Astrocyte (in vitro differentiated cells and primary cell): Measurements from ENCODE around the gene TRMT61B. TPM values are rescaled to one million over a fixed set of nuclear protein-coding genes. Genes with fewer than 3 reads are reported as not detected.

Experiments
- DNase-seq: peaks from one replicate; pipeline ENCODE4 v3.0.0-alpha.2; 2010; ENCODE audit warnings: low read depth
- FAIRE-seq: peaks from 2 replicates; lab custom pipeline; 2011; peaks lifted over from hg19 to GRCh38; lab: Jason Lieb, UNC
- H2AFZ ChIP-seq: 2 replicates; pipeline ENCODE4 v1.6.0; 2012; ENCODE audit warnings: low read depth, low read length, inconsistent platforms
- H3K27ac ChIP-seq: 2 replicates; pipeline ENCODE4 v1.5.1; 2011; ENCODE audit warnings: low read depth, low read length, inconsistent platforms
- H3K27me3 ChIP-seq: 2 replicates; pipeline ENCODE4 v1.6.0; 2011; ENCODE audit warnings: low read length, inconsistent platforms; ENCODE audit not compliant: insufficient read depth
- H3K36me3 ChIP-seq: 2 replicates; pipeline ENCODE4 v1.5.1; 2011; ENCODE audit warnings: low read length, inconsistent platforms; ENCODE audit not compliant: insufficient read depth
- H3K4me1 ChIP-seq: 2 replicates; pipeline ENCODE4 v1.5.1; 2011; ENCODE audit warnings: low read length, inconsistent platforms; ENCODE audit not compliant: insufficient read depth
- H3K4me2 ChIP-seq: 2 replicates; pipeline ENCODE4 v1.6.0; 2012; ENCODE audit warnings: low read length, inconsistent platforms
- H3K4me3 ChIP-seq: 2 replicates; pipeline ENCODE4 v1.5.1; 2011; ENCODE audit warnings: low read depth, mild to moderate bottlenecking, low read length, inconsistent platforms; ENCODE audit not compliant: insufficient read depth
- H3K79me2 ChIP-seq: 2 replicates; pipeline ENCODE4 v1.6.0; 2012; ENCODE audit warnings: mild to moderate bottlenecking, low read length, inconsistent platforms; ENCODE audit not compliant: insufficient read depth
- H3K9ac ChIP-seq: 2 replicates; pipeline ENCODE4 v1.6.0; 2012; ENCODE audit warnings: mild to moderate bottlenecking, low read length, inconsistent platforms
- H3K9me3 ChIP-seq: 2 replicates; pipeline ENCODE4 v1.5.1; 2012; ENCODE audit warnings: low read depth, mild to moderate bottlenecking, low read length, inconsistent platforms; ENCODE audit not compliant: insufficient read depth
- H4K20me1 ChIP-seq: 2 replicates; pipeline ENCODE4 v1.6.0; 2012; ENCODE audit warnings: low read length, inconsistent platforms; ENCODE audit not compliant: insufficient read depth
- H3K27ac Mint-ChIP-seq: one replicate; pipeline ENCODE4 v1.8.0; 2021; ENCODE audit warnings: mild to moderate bottlenecking, mixed read lengths; ENCODE audit not compliant: unreplicated experiment
- H3K27me3 Mint-ChIP-seq: one replicate; pipeline ENCODE4 v1.8.0; 2021; ENCODE audit warnings: low read depth, mixed read lengths; ENCODE audit not compliant: unreplicated experiment
- H3K36me3 Mint-ChIP-seq: one replicate; pipeline ENCODE4 v1.8.0; 2021; ENCODE audit warnings: low read depth, mixed read lengths; ENCODE audit not compliant: unreplicated experiment
- H3K4me1 Mint-ChIP-seq: one replicate; pipeline ENCODE4 v1.8.0; 2021; ENCODE audit warnings: low read depth, mixed read lengths; ENCODE audit not compliant: unreplicated experiment
- H3K4me3 Mint-ChIP-seq: one replicate; pipeline ENCODE4 v1.8.0; 2021; ENCODE audit warnings: mild to moderate bottlenecking, moderate library complexity, mixed read lengths; ENCODE audit not compliant: unreplicated experiment
- H3K9me3 Mint-ChIP-seq: one replicate; pipeline ENCODE4 v1.8.0; 2021; ENCODE audit warnings: mild to moderate bottlenecking, mixed read lengths; ENCODE audit not compliant: unreplicated experiment
- CTCF ChIP-seq: IDR thresholded peaks from 2 replicates; pipeline ENCODE4 v1.5.1; 2011; ENCODE audit warnings: low read depth, mild to moderate bottlenecking, inconsistent platforms, low read length, moderate library complexity; ENCODE audit not compliant: insufficient read depth
- EZH2 ChIP-seq: IDR thresholded peaks from 2 replicates; pipeline ENCODE4 v1.6.1; 2012; ENCODE audit warnings: mild to moderate bottlenecking, low read length, inconsistent platforms; ENCODE audit not compliant: insufficient read depth
- total RNA-seq: library from RNA; stranded (reverse); gene quantifications from 2 replicates; pipeline ENCODE4 v1.2.1, GENCODE V29; 2021

Gene TRMT61B
- total RNA-seq, 1 donor from 2014 or later = 12.1 TPM

DNA sequence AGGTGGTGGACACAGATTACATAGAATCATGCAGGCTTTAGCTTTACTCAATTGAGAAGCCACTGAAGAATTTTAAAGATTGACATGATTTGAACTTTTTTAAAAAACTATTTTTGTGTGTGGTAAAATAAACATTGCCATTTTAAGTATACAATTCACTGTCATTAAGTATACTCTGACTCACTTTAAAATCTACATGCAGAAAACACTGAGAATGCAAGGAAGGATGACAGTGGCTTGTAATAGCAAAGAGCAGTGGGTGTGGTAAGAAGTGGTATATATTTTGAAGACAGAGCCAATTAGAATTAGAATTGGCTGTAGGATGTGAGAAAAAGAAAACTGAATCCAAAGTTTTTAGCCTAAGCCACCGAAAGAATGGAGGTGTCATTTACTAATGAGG lies 14.9 kb downstream of the TRMT61B start:
- no peaks in the 10 kb centered on the region for H3K9me3 ChIP-seq
- H3K79me2 ChIP-seq = no peaks in the 10 kb centered on the region
- no peaks in the 10 kb centered on the region for H3K36me3 Mint-ChIP-seq
- no peak overlapping the region for H3K4me2 ChIP-seq
- no peaks in the 10 kb centered on the region for H3K27me3 Mint-ChIP-seq
- H3K27ac ChIP-seq = no peak overlapping the region
- no peak overlapping the region for H3K4me3 ChIP-seq
- FAIRE-seq (no peak), DNase-seq (no peak)
- H2AFZ ChIP-seq = no peak overlapping the region
- H3K4me1 ChIP-seq = no peaks in the 10 kb centered on the region
- H3K27me3 ChIP-seq = no peaks in the 10 kb centered on the region
- no peaks in the 10 kb centered on the region for H3K9me3 Mint-ChIP-seq
- no peaks in the 10 kb centered on the region for H3K4me1 Mint-ChIP-seq
- no peak for TF ChIP-seq EZH2
- no peak for TF ChIP-seq CTCF
- no peak overlapping the region for H3K4me3 Mint-ChIP-seq
- no peak overlapping the region for H3K27ac Mint-ChIP-seq
- H3K9ac ChIP-seq = no peak overlapping the region
- H4K20me1 ChIP-seq = no peaks in the 10 kb centered on the region
- H3K36me3 ChIP-seq = peaks cover under 1% of the 10 kb centered on the region

GRCh38 chr2:28842042-28842441 lies 28.1 kb downstream of the TRMT61B start:
- no peaks in the 10 kb centered on the region for H3K27me3 ChIP-seq
- H3K36me3 ChIP-seq = no peaks in the 10 kb centered on the region
- no peak overlapping the region for H3K27ac ChIP-seq
- no peak overlapping the region for H3K27ac Mint-ChIP-seq
- no peaks in the 10 kb centered on the region for H3K79me2 ChIP-seq
- H3K4me3 ChIP-seq = no peak overlapping the region
- H2AFZ ChIP-seq = no peak overlapping the region
- H3K9ac ChIP-seq = no peak overlapping the region
- no peaks in the 10 kb centered on the region for H3K4me1 ChIP-seq
- no peaks in the 10 kb centered on the region for H3K27me3 Mint-ChIP-seq
- H3K4me2 ChIP-seq = no peak overlapping the region
- H3K36me3 Mint-ChIP-seq = peaks cover 4% of the 10 kb centered on the region
- no peaks in the 10 kb centered on the region for H3K9me3 ChIP-seq
- no peak for FAIRE-seq
- H3K4me3 Mint-ChIP-seq = no peak overlapping the region
- H3K4me1 Mint-ChIP-seq = no peaks in the 10 kb centered on the region
- no peaks in the 10 kb centered on the region for H3K9me3 Mint-ChIP-seq
- no peaks in the 10 kb centered on the region for H4K20me1 ChIP-seq
- no peak for TF ChIP-seq EZH2
- TF ChIP-seq CTCF = no peak
- no peak for DNase-seq

DNA sequence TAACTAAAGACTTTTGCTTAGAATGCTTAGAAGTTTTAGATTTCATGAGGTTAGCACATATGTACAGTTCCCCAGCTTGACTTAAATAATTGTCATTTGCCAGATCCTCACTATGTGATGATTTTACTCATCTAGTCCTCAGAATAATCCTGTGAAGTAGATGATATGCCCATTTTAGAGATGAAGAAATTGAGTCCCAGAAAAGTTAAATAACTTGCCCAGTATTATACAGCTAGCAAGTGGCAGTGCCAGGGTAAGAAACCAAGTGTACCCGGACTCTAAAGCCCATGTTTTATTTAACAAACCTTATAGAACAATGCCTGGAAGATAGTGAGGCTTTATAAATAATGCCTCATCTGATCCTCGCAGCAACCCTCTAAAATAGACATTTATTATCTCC lies 31.1 kb downstream of the TRMT61B start:
- Histone ChIP-seq H3K4me3 (no peak overlapping the region), H3K9ac (no peak overlapping the region), H4K20me1 (no peaks in the 10 kb centered on the region), H3K27ac (no peak overlapping the region), H2AFZ (no peak overlapping the region), H3K36me3 (no peaks in the 10 kb centered on the region), H3K4me1 (no peaks in the 10 kb centered on the region), H3K27me3 (no peaks in the 10 kb centered on the region), H3K79me2 (no peaks in the 10 kb centered on the region), H3K9me3 (no peaks in the 10 kb centered on the region), H3K4me2 (no peak overlapping the region)
- FAIRE-seq = no peak
- DNase-seq = no peak
- Mint-ChIP-seq H3K4me3 (no peak overlapping the region), H3K36me3 (no peaks in the 10 kb centered on the region), H3K27me3 (no peaks in the 10 kb centered on the region), H3K27ac (no peak overlapping the region), H3K4me1 (peaks cover 3% of the 10 kb centered on the region), H3K9me3 (no peaks in the 10 kb centered on the region)
- TF ChIP-seq EZH2 (no peak), CTCF (no peak)
